Large intestine (tissue), 3 donors: ENCODE data around the gene ZFR. TPM values are rescaled to one million over a fixed set of nuclear protein-coding genes. Genes with fewer than 3 reads are reported as not detected.
"Not testable (repeated sequence)": the region's sequence is repeated elsewhere in the genome, so short reads cannot be mapped to it uniquely, and the experiment has no call there.

Experiments
- DNase-seq, 2 donors: peaks; one replicate each; pipeline versions ENCODE4 v3.0.0 to v3.0.0-alpha.2; 2013
- H3K27ac ChIP-seq: one replicate; pipeline ENCODE4 v1.5.1; 2013; ENCODE audit warnings: low read length
- H3K27me3 ChIP-seq: 2 replicates; pipeline ENCODE4 v1.6.1; 2013; ENCODE audit warnings: low read length; ENCODE audit not compliant: control insufficient read depth, insufficient read depth
- H3K36me3 ChIP-seq: 2 replicates; pipeline ENCODE4 v1.6.1; 2013; ENCODE audit warnings: low read length; ENCODE audit not compliant: control insufficient read depth, insufficient read depth
- H3K4me1 ChIP-seq: one replicate; pipeline ENCODE4 v1.6.1; 2013; ENCODE audit warnings: low read length; ENCODE audit not compliant: control insufficient read depth, insufficient read depth
- H3K4me3 ChIP-seq: one replicate; pipeline ENCODE4 v1.5.1; 2013; ENCODE audit warnings: low read length
- H3K9me3 ChIP-seq: one replicate; pipeline ENCODE4 v1.6.1; 2013; ENCODE audit warnings: mild to moderate bottlenecking, low read depth, low read length, moderate library complexity; ENCODE audit not compliant: control insufficient read depth
- WGBS: methylation state at CpG from one replicate; pipeline ENCODE4 v1.1.5; 2013; ENCODE audit warnings: low lambda C conversion rate; ENCODE audit not compliant: insufficient coverage; 5-methylcytosine and 5-hydroxymethylcytosine counted together
- polyA plus RNA-seq: library from polyadenylated mRNA; unstranded; fragments of 120-200 nt; gene quantifications from one replicate; pipeline ENCODE4 v1.2.1, GENCODE V29; 2013

ZFR gene
- polyA plus RNA-seq, 1 donor: 75.2 TPM

- DNase-seq: no peak
- Histone ChIP-seq H3K9me3 (no peaks in the 10 kb centered on the region), H3K27me3 (no peaks in the 10 kb centered on the region), H3K36me3 (peaks cover 29% of the 10 kb centered on the region), H3K4me3 (no peak overlapping the region), H3K27ac (no peak overlapping the region), H3K4me1 (no peaks in the 10 kb centered on the region)
- no CpG with 5 or more reads among the region's 1 CpG for WGBS
Observed at GRCh38 chr5:32420506-32420905, 24.0 kb downstream of the ZFR start.

DNA sequence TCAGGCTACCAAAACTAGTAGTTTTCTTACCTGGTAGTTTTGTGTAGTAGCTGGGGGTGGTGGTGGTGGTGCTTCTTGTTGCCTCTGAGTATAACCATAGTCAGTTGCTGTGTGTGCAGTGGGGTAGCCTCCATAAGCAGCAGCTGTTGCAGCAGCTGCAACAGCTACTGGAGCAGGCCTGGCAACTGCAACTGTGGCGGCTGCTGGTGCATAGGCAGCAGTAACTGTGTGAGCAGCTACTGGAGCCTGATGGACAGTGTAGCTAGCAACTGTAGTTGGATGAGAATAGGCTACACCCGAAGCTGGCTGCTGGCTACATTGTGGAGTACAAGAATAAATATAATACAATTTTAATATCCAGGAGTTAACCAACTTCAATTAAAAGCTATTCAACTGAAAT lies 24.7 kb downstream of the ZFR start:
- no peak overlapping the region for H3K4me3 ChIP-seq
- H3K9me3 ChIP-seq: no peaks in the 10 kb centered on the region
- H3K36me3 ChIP-seq: peaks cover 32% of the 10 kb centered on the region
- no peaks in the 10 kb centered on the region for H3K4me1 ChIP-seq
- DNase-seq: no peak
- no CpG with 5 or more reads among the region's 2 CpGs for WGBS
- no peaks in the 10 kb centered on the region for H3K27me3 ChIP-seq
- no peak overlapping the region for H3K27ac ChIP-seq

- H3K36me3 ChIP-seq: peaks cover 53% of the 10 kb centered on the region
- H3K27ac ChIP-seq: no peak overlapping the region
- H3K4me1 ChIP-seq: no peaks in the 10 kb centered on the region
- no peaks in the 10 kb centered on the region for H3K9me3 ChIP-seq
- no peak for DNase-seq
- WGBS: 80% methylated on average over 1 of the region's 3 CpGs
- H3K27me3 ChIP-seq: no peaks in the 10 kb centered on the region
- no peak overlapping the region for H3K4me3 ChIP-seq
Observed at GRCh38 chr5:32413466-32414263, 30.9 kb downstream of the ZFR start.

DNA sequence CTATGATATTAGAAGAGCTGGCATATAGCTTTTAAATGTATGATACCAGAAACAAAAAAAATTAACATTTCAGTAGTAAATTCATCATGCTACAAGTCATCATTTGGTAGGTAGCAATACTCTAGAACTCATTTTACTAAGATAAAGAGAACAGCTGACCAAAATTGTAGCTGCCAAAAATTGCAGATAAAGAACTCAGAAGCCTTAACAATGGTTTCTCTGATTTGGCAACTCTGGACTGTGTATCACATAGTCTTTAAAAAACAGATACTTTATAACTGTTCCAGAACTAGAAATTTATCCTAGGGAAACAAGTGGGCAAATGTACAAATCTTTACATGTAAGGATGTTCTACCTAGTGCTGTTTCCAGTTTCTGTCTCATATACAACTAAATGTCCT lies 33.9 kb downstream of the ZFR start:
- Histone ChIP-seq H3K9me3 (no peaks in the 10 kb centered on the region), H3K27ac (no peak overlapping the region), H3K27me3 (no peaks in the 10 kb centered on the region), H3K36me3 (peaks cover 54% of the 10 kb centered on the region), H3K4me1 (no peaks in the 10 kb centered on the region), H3K4me3 (no peak overlapping the region)
- DNase-seq: no peak

DNA sequence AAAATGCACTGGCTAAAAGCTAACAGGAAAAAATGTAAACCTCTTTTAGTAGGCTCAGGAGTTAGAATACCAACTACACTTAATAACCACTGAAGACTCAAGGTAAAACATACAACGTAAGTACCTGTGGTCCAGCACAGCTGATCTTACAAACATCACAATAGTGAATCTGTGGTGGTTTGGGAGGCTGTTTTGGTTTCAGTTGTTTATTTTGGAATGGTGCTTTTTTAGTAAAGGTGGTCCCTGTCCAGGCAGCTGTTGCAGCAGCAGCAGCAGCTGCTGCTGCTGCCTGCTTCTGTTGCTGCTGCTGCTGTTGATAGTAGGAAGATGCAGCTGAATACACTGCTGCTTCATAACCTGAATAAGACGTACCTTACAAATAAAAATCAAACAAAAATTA lies 37.9 kb downstream of the ZFR start:
- WGBS: no CpG with 5 or more reads among the region's 2 CpGs
- H3K9me3 ChIP-seq: no peaks in the 10 kb centered on the region
- no peaks in the 10 kb centered on the region for H3K27me3 ChIP-seq
- H3K36me3 ChIP-seq: peaks cover 68% of the 10 kb centered on the region
- no peak overlapping the region for H3K27ac ChIP-seq
- DNase-seq: no peak
- no peaks in the 10 kb centered on the region for H3K4me1 ChIP-seq
- no peak overlapping the region for H3K4me3 ChIP-seq

DNA sequence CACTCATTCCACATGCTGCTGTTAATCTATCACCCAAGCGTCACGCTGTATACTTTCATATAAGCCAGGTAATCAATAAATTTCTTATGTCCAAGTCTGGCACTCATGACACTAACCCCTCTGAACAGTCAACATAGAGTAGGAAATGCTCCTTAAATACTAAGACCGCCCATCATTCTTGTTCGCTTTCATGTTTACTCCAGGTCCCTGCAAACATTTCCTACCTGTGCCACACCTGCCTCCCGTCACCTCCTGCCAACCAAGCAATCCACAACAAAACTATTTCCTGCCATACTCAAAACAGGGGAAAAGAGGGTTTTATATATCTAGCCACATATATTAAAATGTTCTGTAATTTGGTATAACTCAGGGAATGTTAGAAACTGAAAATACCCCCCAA lies 39.0 kb downstream of the ZFR start:
- WGBS: 86% methylated on average over 2 of the region's 5 CpGs
- Histone ChIP-seq H3K36me3 (peaks cover 73% of the 10 kb centered on the region), H3K27me3 (no peaks in the 10 kb centered on the region), H3K9me3 (no peaks in the 10 kb centered on the region), H3K4me3 (no peak overlapping the region), H3K27ac (no peak overlapping the region), H3K4me1 (no peaks in the 10 kb centered on the region)
- DNase-seq: no peak

DNA sequence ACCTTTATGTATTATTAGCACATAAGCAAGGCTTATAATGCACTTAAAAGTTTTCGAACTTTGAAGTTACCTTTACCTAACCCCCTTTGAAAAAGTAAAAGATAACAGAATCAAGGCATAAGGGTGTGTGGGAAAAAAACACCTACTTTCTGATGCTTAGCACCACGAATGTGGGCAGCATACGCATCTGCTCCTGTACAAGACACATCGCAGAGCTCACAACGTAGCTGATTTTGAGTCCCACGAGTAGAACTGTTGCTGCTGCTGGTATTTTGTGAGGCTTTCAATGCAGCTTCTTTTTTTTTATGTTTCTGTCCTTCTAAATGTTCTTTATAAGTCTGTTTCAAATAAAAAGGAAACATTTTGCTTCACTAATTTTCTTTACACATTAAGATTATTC lies 40.8 kb downstream of the ZFR start:
- no peaks in the 10 kb centered on the region for H3K4me1 ChIP-seq
- H3K27me3 ChIP-seq: no peaks in the 10 kb centered on the region
- H3K27ac ChIP-seq: no peak overlapping the region
- no peaks in the 10 kb centered on the region for H3K9me3 ChIP-seq
- H3K4me3 ChIP-seq: no peak overlapping the region
- WGBS: 100% methylated on average over 2 of the region's 6 CpGs
- DNase-seq: no peak
- H3K36me3 ChIP-seq: peaks cover 72% of the 10 kb centered on the region

DNA sequence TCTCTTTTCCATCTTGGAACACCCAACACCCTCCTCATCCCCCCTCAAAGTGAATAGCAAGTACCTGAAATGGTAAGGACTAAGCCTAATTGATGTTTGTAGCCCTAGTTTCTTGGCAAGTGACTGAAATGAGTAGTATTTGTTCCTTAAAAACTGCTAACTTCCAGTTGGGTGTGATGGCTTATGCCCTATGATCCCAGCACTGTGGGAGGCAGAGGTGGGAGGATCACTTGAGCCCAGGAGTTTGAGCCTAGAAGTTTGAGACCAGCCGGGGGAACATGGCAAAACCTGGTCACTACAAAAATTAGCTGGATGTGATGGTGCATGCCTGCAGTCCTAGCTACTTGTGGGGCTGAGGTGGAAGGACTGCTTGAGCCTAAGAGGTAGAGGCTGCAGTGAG lies 44.1 kb downstream of the ZFR start:
- no CpG with 5 or more reads among the region's 1 CpG for WGBS
- Histone ChIP-seq H3K4me3 (no peak overlapping the region), H3K36me3 (peaks cover 78% of the 10 kb centered on the region), H3K4me1 (no peaks in the 10 kb centered on the region), H3K27me3 (no peaks in the 10 kb centered on the region), H3K9me3 (no peaks in the 10 kb centered on the region), H3K27ac (no peak overlapping the region)
- DNase-seq: no peak

- DNase-seq: peak; percentile 19 to 41
- H3K36me3 ChIP-seq: peaks cover 76% of the 10 kb centered on the region
Observed at GRCh38 chr5:32398754-32399153, 45.8 kb downstream of the ZFR start.

DNA sequence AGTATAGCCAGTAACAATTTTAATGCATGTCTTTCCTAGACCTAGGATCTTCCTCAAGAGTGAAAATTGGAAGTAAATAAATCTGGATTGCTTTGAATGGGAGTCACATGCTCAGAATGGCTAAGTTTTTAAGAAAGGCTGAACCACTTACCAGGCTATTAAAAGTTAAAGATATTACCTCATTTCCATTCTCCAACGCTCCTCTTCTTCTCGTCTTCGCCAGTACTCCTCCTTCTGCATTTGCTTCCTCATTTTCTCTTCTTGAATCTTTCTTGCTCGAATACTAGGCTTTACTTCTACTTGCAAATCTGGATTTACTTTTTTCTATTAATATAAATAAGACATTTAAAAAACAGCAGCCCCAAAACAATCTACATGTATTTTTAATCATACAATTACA lies 49.6 kb downstream of the ZFR start:
- Histone ChIP-seq H3K27ac (no peak overlapping the region), H3K4me1 (no peaks in the 10 kb centered on the region), H3K36me3 (peaks cover 74% of the 10 kb centered on the region), H3K27me3 (no peaks in the 10 kb centered on the region), H3K4me3 (no peak overlapping the region), H3K9me3 (no peaks in the 10 kb centered on the region)
- 100% methylated on average over 4 of the region's 4 CpGs for WGBS
- no peak for DNase-seq

More at GRCh38 chr5:32398754-32399153, 45.8 kb downstream of the ZFR start:
- H3K4me3 ChIP-seq, H3K27ac ChIP-seq, H3K9me3 ChIP-seq, H3K4me1 ChIP-seq, H3K27me3 ChIP-seq: not testable (repeated sequence)
- WGBS: no CpG with 5 or more reads among the region's 10 CpGs

GRCh38 chr5:32392039-32392438 lies 52.5 kb downstream of the ZFR start:
- Histone ChIP-seq H3K36me3 (peaks cover 78% of the 10 kb centered on the region), H3K4me1 (no peaks in the 10 kb centered on the region), H3K9me3 (no peaks in the 10 kb centered on the region), H3K27me3 (no peaks in the 10 kb centered on the region), H3K4me3 (no peak overlapping the region), H3K27ac (no peak overlapping the region)
- 62% methylated on average over 2 of the region's 3 CpGs for WGBS
- no peak for DNase-seq
